NCI-H1048 (cell line): ENCODE data around the gene TLK1.
"Not testable (repeated sequence)": the region's sequence is repeated elsewhere in the genome, so short reads cannot be mapped to it uniquely, and the experiment has no call there.

Experiments
- DNase-seq: peaks from one replicate; lab custom pipeline; 2025; lab: John Stamatoyannopoulos, UW

TLK1 gene

DNA sequence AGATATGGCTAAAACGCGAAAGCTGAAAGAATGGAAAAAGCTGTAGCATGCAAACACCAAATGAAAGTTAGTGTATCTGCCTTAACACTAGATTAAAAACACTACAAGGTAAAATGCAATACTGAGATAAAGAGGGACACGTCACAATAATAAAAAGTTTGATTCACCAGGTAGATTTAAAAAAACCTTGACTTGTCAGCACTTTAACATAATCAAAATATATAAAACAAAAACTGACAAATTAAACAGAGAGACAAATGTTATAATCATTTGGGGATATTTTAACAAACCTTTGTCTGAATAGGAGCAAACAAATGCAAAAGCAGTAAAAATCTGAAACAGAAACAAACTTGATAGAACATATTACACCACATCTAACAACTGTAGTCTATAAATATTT lies 18.3 kb downstream of the TLK1 start:
- no peak for DNase-seq

DNA sequence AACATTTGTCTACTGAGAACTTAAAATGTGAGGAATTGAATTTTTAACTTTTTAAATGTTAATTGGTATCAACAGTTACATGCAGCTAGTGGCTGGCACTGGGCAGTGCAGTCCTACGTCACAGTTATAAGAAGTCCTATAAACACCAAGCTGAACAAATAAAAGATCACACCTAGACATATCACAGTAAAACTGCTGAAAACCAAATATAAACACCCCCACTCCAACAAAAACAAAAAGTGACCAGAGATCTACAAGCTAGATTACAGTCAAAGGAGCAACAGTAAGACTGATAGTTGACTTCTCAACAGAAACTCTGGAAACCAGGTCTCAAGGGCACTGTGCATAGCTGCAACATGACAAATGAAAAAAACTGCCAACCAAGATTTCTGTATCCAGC lies 19.4 kb downstream of the TLK1 start:
- DNase-seq: no peak

DNA sequence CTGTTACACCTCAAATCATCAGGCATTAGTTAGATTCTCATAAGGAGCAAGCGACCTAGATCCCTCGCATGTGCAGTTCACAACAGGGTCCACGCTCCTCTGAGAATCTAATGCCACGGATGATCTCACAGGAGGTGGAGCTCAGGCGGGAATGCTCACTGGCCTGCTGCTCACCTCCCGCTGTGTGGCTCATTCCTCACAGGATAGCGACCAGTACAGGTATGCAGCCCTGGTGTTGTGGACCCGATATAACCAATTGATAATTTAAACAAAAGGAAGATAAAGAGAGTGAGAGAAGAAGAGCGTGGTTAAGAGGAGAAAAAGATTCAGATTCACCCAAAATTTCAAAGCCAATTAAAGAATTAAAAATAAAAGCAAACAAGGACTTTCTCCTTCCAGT lies 20.8 kb downstream of the TLK1 start:
- no peak for DNase-seq

- DNase-seq: no peak
Measured at GRCh38 chr2:171136024-171136423, 24.7 kb downstream of the TLK1 start.

DNA sequence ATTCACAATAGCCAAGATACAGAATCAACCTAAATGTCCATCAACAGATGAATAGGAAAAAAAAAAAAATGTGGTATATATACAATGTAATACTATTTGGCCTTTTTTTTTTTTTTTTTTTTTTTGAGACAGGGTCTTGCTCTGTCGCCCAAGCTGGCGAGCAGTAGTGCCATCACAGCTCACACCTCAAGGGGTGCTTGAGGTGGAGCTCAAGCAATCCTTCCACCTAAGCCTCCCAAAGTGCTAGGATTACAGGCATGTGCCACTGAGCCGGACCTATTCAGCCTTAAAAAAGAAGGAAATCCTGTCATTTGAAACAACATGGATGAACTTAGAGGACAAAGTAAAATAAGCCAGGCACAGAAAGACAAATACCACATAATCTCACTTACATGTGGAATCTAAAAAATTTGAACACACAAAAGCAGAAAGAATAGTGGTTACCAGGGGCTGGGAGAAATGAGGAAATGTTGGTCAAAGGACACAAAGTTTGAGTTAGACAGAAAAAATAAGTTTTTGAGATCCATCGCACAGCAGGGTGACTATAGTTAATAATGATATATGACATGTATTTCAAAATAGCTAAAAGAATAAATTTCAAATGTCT lies 26.0 kb downstream of the TLK1 start:
- no peak for DNase-seq

DNA sequence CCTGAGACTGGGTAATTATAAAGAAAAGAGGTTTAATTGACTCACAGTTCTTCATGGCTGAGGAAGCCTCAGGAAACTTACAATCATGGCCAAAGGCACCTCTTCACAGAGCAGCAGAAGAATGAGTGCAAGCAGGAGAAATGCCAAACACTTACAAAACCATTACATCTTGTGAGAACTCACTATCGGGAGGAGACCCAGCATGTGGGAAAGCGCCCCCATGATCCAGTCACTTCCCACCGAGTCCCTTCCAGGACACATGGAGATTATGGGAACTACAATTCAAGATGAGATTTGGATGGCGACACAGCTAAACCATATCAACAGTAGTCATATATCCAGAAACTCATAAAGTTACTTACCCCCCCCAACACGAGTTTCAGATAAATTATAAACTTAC lies 28.6 kb downstream of the TLK1 start:
- DNase-seq: no peak

- no peak for DNase-seq
Measured at GRCh38 chr2:171128461-171128860, 32.2 kb downstream of the TLK1 start.

DNA sequence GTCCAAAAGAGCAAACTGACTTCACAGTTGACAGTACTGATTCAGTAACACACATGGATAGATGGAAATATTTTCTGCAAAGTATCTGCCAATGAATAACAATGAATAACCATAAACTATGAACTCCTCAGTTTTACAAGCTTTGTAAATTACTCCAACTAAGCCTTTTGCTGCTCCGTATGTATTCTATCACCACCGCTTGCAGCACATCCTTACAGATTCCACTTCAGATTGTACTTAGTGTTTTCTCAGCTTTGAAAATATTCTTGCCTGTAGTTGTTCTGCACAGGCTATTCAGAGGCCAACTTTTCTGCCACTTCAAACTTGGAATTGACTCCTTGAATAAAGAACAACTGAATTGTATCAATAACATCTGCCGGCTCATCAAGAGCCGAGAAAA lies 36.2 kb downstream of the TLK1 start:
- no peak for DNase-seq

- DNase-seq: no peak
Measured at GRCh38 chr2:171109571-171109970, 51.1 kb downstream of the TLK1 start.

DNA sequence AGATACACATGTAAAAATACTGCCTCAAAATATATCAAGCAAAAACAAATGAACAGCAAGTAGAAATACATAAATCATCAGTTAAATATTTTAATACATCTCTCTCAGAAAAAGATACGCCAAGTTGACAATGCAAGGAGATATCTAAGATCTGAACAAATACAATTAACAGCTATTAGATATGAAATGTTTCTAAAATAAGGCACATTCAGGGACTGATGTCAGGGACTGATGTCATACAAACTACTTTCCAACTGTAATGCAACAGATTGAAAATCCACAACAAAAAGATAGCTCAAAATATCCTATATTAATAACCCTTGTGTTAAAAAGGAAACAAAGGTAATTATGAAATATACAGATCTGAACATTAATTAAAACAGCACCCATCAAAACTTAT lies 51.7 kb downstream of the TLK1 start:
- no peak for DNase-seq

DNA sequence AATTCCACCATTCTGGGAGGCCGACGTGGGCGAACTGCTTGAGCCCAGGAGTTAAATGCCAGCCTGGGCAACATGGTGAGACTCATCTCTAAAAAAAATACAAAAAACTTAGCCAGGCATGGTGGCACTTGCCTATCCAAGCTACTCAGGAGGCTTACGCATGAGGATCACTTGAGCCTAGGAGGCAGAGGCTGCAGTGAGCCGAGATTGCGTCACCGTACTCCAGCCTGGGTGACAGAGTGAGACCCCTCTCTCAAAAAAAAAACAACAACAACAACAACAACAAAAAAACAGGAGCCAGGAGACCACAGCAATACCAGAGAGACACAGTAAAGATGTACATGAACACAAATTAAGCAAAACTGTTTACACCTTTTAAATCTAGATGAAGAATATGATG lies 52.9 kb downstream of the TLK1 start:
- no peak for DNase-seq

DNA sequence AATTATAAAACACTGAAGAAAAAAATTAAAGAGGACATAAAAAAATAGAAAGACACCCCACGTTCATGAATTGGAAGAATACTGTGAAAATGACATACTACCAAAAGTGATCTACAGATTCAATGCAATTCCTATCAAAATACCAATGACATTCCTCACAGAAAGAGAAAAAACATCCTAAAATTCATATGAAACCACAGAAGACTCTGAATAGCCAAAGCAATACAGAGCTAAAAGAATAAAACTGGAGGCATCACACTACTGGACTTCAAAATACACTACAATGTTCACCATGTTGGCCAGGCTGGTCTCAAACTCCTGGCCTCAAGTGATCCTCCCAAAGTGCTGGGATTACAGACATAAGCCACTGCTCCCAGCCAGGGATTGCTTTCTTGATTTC lies 56.3 kb downstream of the TLK1 start:
- no peak for DNase-seq

GRCh38 chr2:171102802-171103201 lies 57.9 kb downstream of the TLK1 start:
- DNase-seq: no peak

DNA sequence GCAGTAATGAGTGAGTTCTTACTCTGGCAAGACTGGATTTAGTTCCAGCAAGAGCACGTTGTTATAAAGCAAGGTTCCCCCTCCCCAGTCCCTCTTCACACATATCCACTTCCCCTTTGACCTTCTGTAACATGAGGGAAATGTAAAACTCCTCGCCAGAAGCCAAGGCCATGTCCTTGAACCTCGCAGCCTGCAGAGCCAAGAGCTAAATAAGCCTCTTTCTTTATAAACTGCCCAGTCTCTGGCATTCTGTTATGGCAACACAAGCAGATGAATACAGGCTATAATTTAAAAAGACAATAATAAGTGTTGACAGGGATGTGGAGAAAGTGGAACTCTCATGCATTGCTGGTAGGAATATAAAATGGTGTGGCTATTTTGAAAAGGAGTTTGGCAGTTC lies 60.3 kb downstream of the TLK1 start:
- no peak for DNase-seq

- no peak for DNase-seq
Measured at GRCh38 chr2:171098607-171099006, 62.1 kb downstream of the TLK1 start.

DNA sequence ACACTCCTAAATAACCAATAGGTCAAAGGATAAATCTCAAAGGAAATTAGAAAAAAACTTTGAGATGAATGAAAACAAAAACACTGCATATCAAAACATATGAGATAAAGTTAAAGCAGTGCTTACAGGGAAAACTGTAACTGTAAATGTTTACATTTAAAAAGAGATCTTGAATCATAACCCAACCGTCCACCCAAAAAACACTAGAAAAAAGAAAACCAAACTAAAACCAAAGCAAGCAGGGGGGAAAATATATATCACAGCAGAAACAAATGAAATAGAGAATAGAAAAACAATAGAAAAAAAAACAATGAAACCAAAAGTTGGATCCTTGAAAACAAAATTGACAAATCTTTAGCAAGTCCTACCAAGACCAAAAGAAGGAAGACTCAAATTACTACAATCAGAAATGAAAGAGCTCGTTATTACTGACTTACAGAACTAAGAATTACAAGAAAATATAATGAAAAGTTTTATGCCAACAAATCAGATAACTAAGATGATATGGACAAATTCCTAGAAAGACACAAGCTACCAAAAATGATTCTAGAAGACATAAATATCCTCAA lies 65.6 kb downstream of the TLK1 start:
- no peak for DNase-seq

DNA sequence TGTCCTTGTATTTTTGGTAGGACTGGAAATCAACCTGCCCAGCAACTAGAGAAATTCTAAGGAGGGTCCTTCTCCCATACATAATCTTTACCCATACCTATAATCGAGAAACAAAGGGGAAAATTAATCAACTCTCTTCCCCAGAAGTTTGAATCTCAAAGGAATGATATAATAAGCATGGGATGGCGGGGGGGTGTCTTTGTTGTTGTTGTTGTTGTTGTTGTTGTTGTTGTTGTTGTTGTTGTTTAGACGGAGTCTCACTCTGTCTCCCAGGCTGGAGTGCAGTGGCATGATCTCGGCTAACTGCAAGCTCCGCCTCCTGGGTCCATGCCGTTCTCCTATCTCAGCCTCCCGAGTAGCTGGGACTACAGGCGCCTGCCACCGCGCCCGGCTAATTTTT lies 69.2 kb downstream of the TLK1 start:
- DNase-seq: not testable (repeated sequence)

- no peak for DNase-seq
Measured at GRCh38 chr2:171089489-171089888, 71.2 kb downstream of the TLK1 start.

DNA sequence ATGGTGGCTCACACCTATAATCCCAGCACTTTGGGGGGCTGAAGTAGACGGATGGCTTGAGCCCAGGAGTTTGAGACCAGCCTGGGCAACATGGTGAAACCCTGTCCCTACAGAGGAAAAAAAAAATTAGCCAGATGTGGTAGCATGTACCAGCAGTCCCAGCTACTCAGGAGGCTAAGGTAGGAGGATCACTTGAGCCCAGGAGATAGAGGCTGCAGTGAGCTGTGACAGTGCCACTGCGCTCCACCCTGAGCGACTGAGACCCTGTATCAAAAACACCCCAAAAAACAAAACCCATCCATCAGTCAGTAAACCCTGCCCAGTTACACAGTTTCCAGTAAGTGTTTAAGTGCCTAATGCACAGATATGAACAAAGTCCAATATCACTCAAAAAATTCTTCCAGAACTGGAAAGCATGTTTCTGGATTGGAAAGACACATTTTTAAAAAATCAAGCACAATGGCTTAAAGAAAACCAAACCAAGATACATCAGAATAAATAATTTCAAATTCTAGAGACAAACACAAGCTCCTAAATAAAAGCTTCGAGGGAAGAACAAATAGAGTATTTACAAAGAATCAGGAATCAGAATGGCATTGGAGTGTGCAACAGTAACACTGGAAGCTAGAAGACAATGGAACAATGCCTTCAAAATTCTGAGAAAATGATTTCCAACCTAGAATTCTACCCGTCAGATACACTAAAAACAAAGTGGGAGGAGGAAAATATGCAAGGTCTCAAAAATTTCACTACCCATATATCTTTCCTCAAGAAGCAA lies 72.4 kb downstream of the TLK1 start:
- no peak for DNase-seq

- DNase-seq: no peak
Measured at GRCh38 chr2:171087547-171087946, 73.1 kb downstream of the TLK1 start.

GRCh38 chr2:171086352-171087290 lies 74.1 kb downstream of the TLK1 start:
- DNase-seq: peak; percentile 11

DNA sequence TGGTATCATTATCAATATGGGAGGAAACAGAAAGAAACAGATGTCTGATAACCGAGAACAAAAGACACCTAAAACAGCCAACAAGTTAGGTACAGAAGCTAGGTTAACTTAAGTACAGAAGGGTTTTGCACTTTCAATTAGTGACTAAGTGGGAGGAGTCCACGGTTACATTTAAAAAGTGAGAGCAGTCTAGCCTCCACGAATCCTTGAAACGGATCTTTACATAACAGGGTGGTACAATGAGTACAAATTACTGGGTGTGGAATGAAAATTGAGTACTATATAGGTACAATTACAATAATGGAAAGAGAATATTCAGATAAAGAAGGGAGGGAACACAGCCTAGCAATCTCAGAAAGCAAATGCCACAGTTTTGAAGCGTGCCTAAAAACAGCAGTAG lies 76.6 kb downstream of the TLK1 start:
- DNase-seq: no peak

DNA sequence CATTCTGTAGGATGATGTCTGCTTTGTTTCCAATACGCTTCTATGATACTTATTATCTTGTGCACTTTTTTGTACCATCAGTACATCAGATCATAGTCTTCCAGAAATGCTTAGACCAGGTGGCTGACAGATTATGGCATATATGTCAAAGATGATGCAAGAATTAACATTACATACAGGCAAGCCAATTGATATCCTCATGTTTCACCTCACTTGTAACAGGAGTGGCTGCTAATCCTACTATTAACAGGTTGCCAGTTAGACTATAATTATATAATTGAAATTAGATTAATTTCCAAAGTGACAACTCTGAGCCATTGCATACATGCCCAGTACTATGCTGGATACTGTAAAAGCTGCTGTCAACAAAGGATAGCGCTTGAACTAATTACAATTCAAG lies 77.2 kb downstream of the TLK1 start:
- no peak for DNase-seq
